Hepatocyte (in vitro differentiated cells): ENCODE data around the gene CEP95.

ENCODE experiments used
- CTCF ChIP-seq: fragments of 200-600 bp; sonication (generic); IDR thresholded peaks from 2 replicates; pipeline ENCODE4 v1.5.1; 2016; ENCODE audit warnings: antibody characterized with exemption, mild to moderate bottlenecking; ENCODE audit not compliant: poor library complexity
- EZH2 ChIP-seq: fragments of 200-600 bp; sonication (generic); IDR thresholded peaks from 2 replicates; pipeline ENCODE4 v1.6.1; 2016; ENCODE audit warnings: antibody characterized with exemption, mild to moderate bottlenecking, borderline replicate concordance

- TF ChIP-seq CTCF (no peak), EZH2 (no peak)
Observed at GRCh38 chr17:64544742-64545141, 38.0 kb downstream of the CEP95 start.
